SK-N-SH (cell line): ENCODE data around the gene POLE3. TPM values are rescaled to one million over a fixed set of nuclear protein-coding genes. Genes with fewer than 3 reads are reported as not detected.
A peak's percentile ranks its signal among the peaks of the same experiment; 100 is the strongest.

ENCODE experiments used
- CTCF ChIA-PET: fragments of 300-600, 350-600 bp; formaldehyde crosslinking; extraction: SDS; loops from one replicate; lab custom pipeline; 2021; lab: Yijun Ruan, JAX
- POLR2A ChIA-PET: fragments of 350-600 bp; sonication (Branson Sonifier 250); formaldehyde crosslinking; extraction: SDS; loops from one replicate; lab custom pipeline; 2020; ENCODE audit warnings: antibody characterized with exemption, inconsistent platforms; lab: Yijun Ruan, JAX
- DNase-seq: peaks from one replicate; pipeline ENCODE4 v3.0.0; 2012
- H2AFZ ChIP-seq: fragments of 200-600 bp; sonication (generic); 2 replicates; pipeline ENCODE4 v1.8.1; 2016; ENCODE audit warnings: antibody characterized with exemption, mild to moderate bottlenecking, low read depth
- H3F3A ChIP-seq: fragments of 200-600 bp; sonication (generic); replicated peaks from 2 replicates; pipeline ENCODE3; 2016; ENCODE audit warnings: antibody characterized with exemption, mild to moderate bottlenecking; ENCODE audit not compliant: insufficient read depth
- H3K27ac ChIP-seq, 2 experiments: fragments of 200-500 bp in 1 of 2; fragments of 200-600 bp in 1 of 2; sonication (Bioruptor generic) in 1 of 2; sonication (generic), shearing (Covaris generic) in 1 of 2; 2 replicates each; pipeline versions ENCODE4 v1.5.1 to v1.6.1; 2014 to 2016; ENCODE audit warnings: low read depth in 2 of 2, inconsistent platforms in 1 of 2, low read length in 1 of 2, mild to moderate bottlenecking in 1 of 2, mixed read lengths in 1 of 2
- H3K27me3 ChIP-seq: fragments of 200-600 bp; sonication (generic), shearing (Covaris generic); 2 replicates; pipeline ENCODE4 v1.6.1; 2016; ENCODE audit warnings: mixed run types; ENCODE audit not compliant: insufficient read depth
- H3K36me3 ChIP-seq, 2 experiments: fragments of 200-500 bp in 1 of 2; fragments of 200-600 bp in 1 of 2; sonication (Bioruptor generic) in 1 of 2; sonication (generic) in 1 of 2; replicated peaks in 1 of 2; 2 replicates each; pipeline versions ENCODE3 to v1.5.1; 2014 to 2016; ENCODE audit warnings: low read length in 1 of 2, mild to moderate bottlenecking in 1 of 2; ENCODE audit not compliant: insufficient read depth in 2 of 2, control insufficient read depth in 1 of 2
- H3K4me1 ChIP-seq, 2 experiments: fragments of 200-500 bp in 1 of 2; fragments of 200-600 bp in 1 of 2; sonication (Bioruptor generic) in 1 of 2; sonication (generic), shearing (Covaris generic) in 1 of 2; 2 replicates each; pipeline versions ENCODE4 v1.5.1 to v1.6.1; 2014 to 2016; ENCODE audit warnings: low read depth in 1 of 2, low read length in 1 of 2, mixed run types in 1 of 2; ENCODE audit not compliant: insufficient read depth in 2 of 2, control insufficient read depth in 1 of 2
- H3K4me2 ChIP-seq: fragments of 200-600 bp; sonication (generic), shearing (Covaris generic); 2 replicates; pipeline ENCODE4 v1.6.1; 2017; ENCODE audit warnings: mixed run types
- H3K4me3 ChIP-seq, 2 experiments: fragments of 200-500 bp in 1 of 2; fragments of 200-600 bp in 1 of 2; sonication (Bioruptor generic) in 1 of 2; sonication (generic), shearing (Covaris generic) in 1 of 2; 2 replicates each; pipeline versions ENCODE4 v1.5.1 to v1.8.1; 2014 to 2016; ENCODE audit warnings: low read depth in 2 of 2, inconsistent platforms in 1 of 2, low read length in 1 of 2, mild to moderate bottlenecking in 1 of 2, mixed read lengths in 1 of 2, moderate library complexity in 1 of 2
- H3K79me2 ChIP-seq: fragments of 200-600 bp; sonication (generic); 2 replicates; pipeline ENCODE4 v1.8.1; 2017; ENCODE audit warnings: mild to moderate bottlenecking; ENCODE audit not compliant: insufficient read depth
- H3K9ac ChIP-seq: fragments of 200-600 bp; sonication (generic); 2 replicates; pipeline ENCODE4 v1.6.1; 2017; ENCODE audit warnings: mixed run types
- H3K9me2 ChIP-seq: fragments of 200-600 bp; sonication (generic); 2 replicates; pipeline ENCODE4 v1.6.1; 2017; ENCODE audit warnings: mixed run types
- H3K9me3 ChIP-seq: fragments of 200-600 bp; sonication (generic); 2 replicates; pipeline ENCODE4 v1.6.1; 2017; ENCODE audit warnings: mixed run types, mild to moderate bottlenecking, moderate library complexity
- H4K20me1 ChIP-seq: fragments of 200-600 bp; sonication (generic); 2 replicates; pipeline ENCODE4 v1.6.1; 2017; ENCODE audit warnings: mild to moderate bottlenecking, mixed run types; ENCODE audit not compliant: insufficient read depth
- ELF1 ChIP-seq: IDR thresholded peaks from 2 replicates; pipeline ENCODE4 v1.4.0; 2012
- GABPA ChIP-seq: IDR thresholded peaks from 2 replicates; pipeline ENCODE4 v1.4.0; 2012; ENCODE audit warnings: low read depth, mild to moderate bottlenecking
- RFX5 ChIP-seq: IDR thresholded peaks from 2 replicates; pipeline ENCODE4 v1.6.1; 2012; ENCODE audit warnings: mild to moderate bottlenecking, improper control_type of control experiment, low read length
- RXRA ChIP-seq: IDR thresholded peaks from 2 replicates; pipeline ENCODE4 v1.4.0; 2012; ENCODE audit warnings: low read depth, mild to moderate bottlenecking, borderline replicate concordance
- SIN3A ChIP-seq: IDR thresholded peaks from 2 replicates; pipeline ENCODE4 v1.6.1; 2012; ENCODE audit warnings: low read depth, mild to moderate bottlenecking, low read length, moderate library complexity, borderline replicate concordance
- TCF12 ChIP-seq: IDR thresholded peaks from 2 replicates; pipeline ENCODE4 v1.4.0; 2012
- TEAD4 ChIP-seq: IDR thresholded peaks from 2 replicates; pipeline ENCODE4 v1.4.0; 2012; ENCODE audit warnings: mild to moderate bottlenecking, borderline replicate concordance; ENCODE audit not compliant: insufficient read depth
- YY1 ChIP-seq: IDR thresholded peaks from 2 replicates; pipeline ENCODE4 v1.4.0; 2012; ENCODE audit warnings: low read depth, mild to moderate bottlenecking
- WGBS: methylation state at CpG from one replicate; pipeline ENCODE4 v1.1.6; 2017; ENCODE audit warnings: low lambda C conversion rate; 5-methylcytosine and 5-hydroxymethylcytosine counted together
- polyA plus RNA-seq, 3 experiments: library from polyadenylated mRNA; depleted of rRNA; stranded (reverse); fragments of >200 nt; gene quantifications; 2 replicates each; pipeline ENCODE4 v1.2.3, GENCODE V29; 2012
- TF ChIP-seq, protein P1 (sequence below): IDR thresholded peaks from 2 replicates; pipeline ENCODE4 v1.4.0; 2012; ENCODE audit warnings: low read depth, borderline replicate concordance
- TF ChIP-seq, protein P2 (sequence below): IDR thresholded peaks from 2 replicates; pipeline ENCODE4 v1.6.1; 2012; ENCODE audit warnings: mild to moderate bottlenecking, low read depth, low read length, moderate library complexity
- TF ChIP-seq, protein P3 (sequence below): fragments of 150-350 bp; IDR thresholded peaks from 2 replicates; pipeline ENCODE4 v1.6.1; 2016; ENCODE audit warnings: mild to moderate bottlenecking, low read depth, low read length

The POLE3 gene
- polyA plus RNA-seq, 1 of the 3 experiments (the other 2 are of a cell fraction), result 40.1 TPM

DNA sequence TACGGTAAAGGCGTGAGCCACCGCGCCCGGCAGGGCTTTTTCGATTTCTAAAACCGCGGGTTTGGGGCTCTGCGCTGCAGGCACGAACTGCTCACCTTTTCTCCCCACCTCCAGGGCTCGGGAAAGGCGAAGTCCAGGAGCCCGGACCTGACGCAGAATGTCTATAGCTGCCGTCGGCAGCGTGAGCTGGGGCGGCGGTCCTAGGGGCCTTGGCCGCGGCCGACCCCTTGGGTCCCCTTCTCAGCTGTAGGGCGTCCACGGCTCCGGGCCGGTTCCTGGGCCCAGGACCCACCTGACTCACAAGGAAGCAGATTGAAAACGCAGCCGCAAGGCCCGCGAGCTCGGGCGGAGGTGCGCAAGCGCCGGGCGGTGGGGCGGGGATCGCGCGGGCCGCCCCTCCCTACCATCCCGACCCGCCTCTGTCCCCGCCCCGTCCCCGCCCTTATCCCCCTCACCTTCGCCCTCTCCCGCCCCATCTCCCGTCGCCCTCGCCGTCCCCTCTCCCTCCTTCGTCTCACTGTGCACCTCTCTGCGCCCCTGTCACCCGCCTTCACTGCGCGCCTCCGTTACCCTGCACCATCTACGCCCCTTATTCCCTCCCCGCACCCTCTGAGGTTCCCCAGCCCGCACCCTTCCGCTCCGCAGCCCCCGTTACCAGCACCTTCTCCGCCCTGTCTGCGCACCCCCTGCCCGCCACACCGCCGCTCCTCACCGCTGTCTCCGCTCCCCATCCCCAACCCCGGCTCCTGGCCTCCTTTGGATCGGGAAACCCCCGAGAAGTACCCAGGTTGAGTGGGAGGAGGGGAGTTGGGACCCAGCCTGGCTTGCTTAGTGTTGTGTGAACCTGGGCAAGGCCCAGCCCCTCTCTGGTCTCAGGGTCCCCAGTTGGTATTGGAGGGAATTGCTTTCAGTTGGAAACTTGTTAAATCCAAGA is 33.6 kb downstream of the POLE3 start, which contains the start of gene HDHD3 (continued):
- TF ChIP-seq, protein P1, sequence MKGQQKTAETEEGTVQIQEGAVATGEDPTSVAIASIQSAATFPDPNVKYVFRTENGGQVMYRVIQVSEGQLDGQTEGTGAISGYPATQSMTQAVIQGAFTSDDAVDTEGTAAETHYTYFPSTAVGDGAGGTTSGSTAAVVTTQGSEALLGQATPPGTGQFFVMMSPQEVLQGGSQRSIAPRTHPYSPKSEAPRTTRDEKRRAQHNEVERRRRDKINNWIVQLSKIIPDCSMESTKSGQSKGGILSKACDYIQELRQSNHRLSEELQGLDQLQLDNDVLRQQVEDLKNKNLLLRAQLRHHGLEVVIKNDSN, result 0 out of 2 replicates have a peak, but pooled peaks have one; percentile 27
- no peak for TF ChIP-seq TEAD4
- TF ChIP-seq, protein P2, sequence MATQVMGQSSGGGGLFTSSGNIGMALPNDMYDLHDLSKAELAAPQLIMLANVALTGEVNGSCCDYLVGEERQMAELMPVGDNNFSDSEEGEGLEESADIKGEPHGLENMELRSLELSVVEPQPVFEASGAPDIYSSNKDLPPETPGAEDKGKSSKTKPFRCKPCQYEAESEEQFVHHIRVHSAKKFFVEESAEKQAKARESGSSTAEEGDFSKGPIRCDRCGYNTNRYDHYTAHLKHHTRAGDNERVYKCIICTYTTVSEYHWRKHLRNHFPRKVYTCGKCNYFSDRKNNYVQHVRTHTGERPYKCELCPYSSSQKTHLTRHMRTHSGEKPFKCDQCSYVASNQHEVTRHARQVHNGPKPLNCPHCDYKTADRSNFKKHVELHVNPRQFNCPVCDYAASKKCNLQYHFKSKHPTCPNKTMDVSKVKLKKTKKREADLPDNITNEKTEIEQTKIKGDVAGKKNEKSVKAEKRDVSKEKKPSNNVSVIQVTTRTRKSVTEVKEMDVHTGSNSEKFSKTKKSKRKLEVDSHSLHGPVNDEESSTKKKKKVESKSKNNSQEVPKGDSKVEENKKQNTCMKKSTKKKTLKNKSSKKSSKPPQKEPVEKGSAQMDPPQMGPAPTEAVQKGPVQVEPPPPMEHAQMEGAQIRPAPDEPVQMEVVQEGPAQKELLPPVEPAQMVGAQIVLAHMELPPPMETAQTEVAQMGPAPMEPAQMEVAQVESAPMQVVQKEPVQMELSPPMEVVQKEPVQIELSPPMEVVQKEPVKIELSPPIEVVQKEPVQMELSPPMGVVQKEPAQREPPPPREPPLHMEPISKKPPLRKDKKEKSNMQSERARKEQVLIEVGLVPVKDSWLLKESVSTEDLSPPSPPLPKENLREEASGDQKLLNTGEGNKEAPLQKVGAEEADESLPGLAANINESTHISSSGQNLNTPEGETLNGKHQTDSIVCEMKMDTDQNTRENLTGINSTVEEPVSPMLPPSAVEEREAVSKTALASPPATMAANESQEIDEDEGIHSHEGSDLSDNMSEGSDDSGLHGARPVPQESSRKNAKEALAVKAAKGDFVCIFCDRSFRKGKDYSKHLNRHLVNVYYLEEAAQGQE, result no peak
- no peak for TF ChIP-seq RXRA
- TF ChIP-seq GABPA, result no peak
- TF ChIP-seq, all 33 proteins: peak for 4

DNA sequence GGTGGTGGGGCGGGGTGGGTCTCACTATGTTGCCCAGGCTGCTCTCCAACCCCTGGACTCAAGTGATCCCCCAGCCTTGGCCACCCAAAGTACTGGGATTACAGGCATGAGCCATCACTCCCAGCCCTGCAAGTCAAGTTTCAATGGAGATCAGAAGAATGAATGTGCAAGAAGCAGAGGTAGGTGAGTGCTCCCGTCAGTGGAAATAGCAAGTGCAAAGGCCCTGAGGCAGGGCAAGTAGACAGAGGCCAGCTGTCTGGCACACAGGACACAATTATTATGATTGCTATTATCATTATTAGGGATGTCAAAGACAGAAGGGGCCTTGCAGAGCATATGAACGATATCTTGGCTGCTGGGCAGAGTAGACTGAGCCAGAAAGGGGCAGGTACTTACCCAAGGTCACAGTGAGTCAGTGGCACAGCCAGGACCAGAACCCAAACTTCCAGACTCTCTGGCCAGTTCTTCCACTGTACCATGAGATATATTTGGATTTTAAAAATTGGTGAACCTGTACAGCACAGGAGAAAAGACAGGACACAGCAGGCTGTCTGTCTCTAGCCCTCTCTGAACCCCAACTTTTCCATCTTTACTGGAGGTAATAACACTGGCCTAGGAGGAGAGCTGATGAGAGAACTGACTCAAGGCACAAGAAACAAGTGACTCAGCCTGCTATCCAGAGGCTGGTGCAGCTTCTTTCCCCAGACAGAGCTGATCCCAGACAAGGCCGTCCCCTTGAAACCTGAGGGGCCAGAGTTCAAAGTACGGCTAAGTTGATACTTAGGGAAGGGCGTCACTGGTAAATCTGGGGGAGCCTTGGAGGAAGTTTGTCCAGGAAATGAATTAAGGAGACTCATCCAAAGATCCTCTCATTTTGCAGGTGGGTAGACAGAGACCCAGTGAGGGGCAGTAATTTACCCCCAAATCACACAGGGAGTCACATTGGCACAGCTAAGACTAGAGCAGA is 35.1 kb downstream of the POLE3 start:
- no peaks in the 10 kb centered on the region for H3K9me2 ChIP-seq
- no peaks in the 10 kb centered on the region for H3K79me2 ChIP-seq
- no peak for DNase-seq
- H3K4me1 ChIP-seq, result peaks cover 0 to 2% of the 10 kb centered on the region in 2 experiments; a peak in 1 of 4 replicates
- POLR2A ChIA-PET, result interaction anchor here (0.7 kb wide), 1 partner anchor 57 kb away, joined by 3 read pairs; no protein-coding TSS in a partner anchor
- H3K9ac ChIP-seq, result no peak overlapping the region
- H3K9me3 ChIP-seq, result no peaks in the 10 kb centered on the region
- H3F3A ChIP-seq, result no peaks in the 10 kb centered on the region
- H4K20me1 ChIP-seq, result no peaks in the 10 kb centered on the region
- TF ChIP-seq YY1 (no peak), SIN3A (no peak), RFX5 (no peak), ELF1 (no peak), TCF12 (no peak)
- TF ChIP-seq, protein P3, sequence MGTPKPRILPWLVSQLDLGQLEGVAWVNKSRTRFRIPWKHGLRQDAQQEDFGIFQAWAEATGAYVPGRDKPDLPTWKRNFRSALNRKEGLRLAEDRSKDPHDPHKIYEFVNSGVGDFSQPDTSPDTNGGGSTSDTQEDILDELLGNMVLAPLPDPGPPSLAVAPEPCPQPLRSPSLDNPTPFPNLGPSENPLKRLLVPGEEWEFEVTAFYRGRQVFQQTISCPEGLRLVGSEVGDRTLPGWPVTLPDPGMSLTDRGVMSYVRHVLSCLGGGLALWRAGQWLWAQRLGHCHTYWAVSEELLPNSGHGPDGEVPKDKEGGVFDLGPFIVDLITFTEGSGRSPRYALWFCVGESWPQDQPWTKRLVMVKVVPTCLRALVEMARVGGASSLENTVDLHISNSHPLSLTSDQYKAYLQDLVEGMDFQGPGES, result no peak
- H3K27me3 ChIP-seq, result no peaks in the 10 kb centered on the region
- H3K36me3 ChIP-seq, result peaks cover 0 to 14% of the 10 kb centered on the region in 2 experiments
- 70% methylated on average over 6 of the region's 6 CpGs for WGBS
- peak overlapping the region; percentile 90 for H3K4me2 ChIP-seq
- CTCF ChIA-PET, result interaction anchor here (1.2 kb wide), 1 partner anchor 67 kb away, joined by 4 read pairs; no protein-coding TSS in a partner anchor
- peak overlapping the region in 1 of 2 experiments; percentile 74; a peak in 1 of 4 replicates for H3K4me3 ChIP-seq
- no peak overlapping the region for H2AFZ ChIP-seq
- no peak overlapping the region for H3K27ac ChIP-seq
